IMR-90 (cell line): Measurements from ENCODE around the gene NPHP4. TPM values are rescaled to one million over a fixed set of nuclear protein-coding genes. Genes with fewer than 3 reads are reported as not detected.
A peak's percentile ranks its signal among the peaks of the same experiment; 100 is the strongest.

Experiments used
- ATAC-seq: fragments of 200-7000 bp; cut with Tn5 transposase; 2 replicates; pipeline ENCODE4 v1.9.1; 2020; ENCODE audit warnings: low read depth, mild to moderate bottlenecking, moderate library complexity
- BruUV-seq: library from RNA; stranded (reverse); fragments of 400-500 nt; replicated peaks from 2 replicates; lab custom pipeline; 2021; lab: Mats Ljungman, UMichigan
- CTCF ChIA-PET: fragments of 300-600 bp; formaldehyde crosslinking; extraction: SDS; loops from one replicate; lab custom pipeline; 2021; ENCODE audit warnings: antibody characterized with exemption; lab: Yijun Ruan, JAX
- POLR2A ChIA-PET: fragments of 300-600 bp; sonication (Branson Sonifier 250); formaldehyde crosslinking; loops from one replicate; lab custom pipeline; 2022; ENCODE audit warnings: antibody characterized with exemption; ENCODE audit not compliant: unreplicated experiment; lab: Charles Lee
- DNase-seq: peaks from one replicate; pipeline ENCODE4 v3.0.0; 2013
- H2AFZ ChIP-seq: replicated peaks from 2 replicates; pipeline ENCODE3; 2013; ENCODE audit warnings: low read length, mild to moderate bottlenecking; ENCODE audit not compliant: poor library complexity
- H2AK5ac ChIP-seq: 2 replicates; pipeline ENCODE4 v1.6.1; 2013; ENCODE audit warnings: low read depth, low read length, inconsistent platforms
- H2AK9ac ChIP-seq: replicated peaks from 2 replicates; pipeline ENCODE3; 2013; ENCODE audit warnings: mild to moderate bottlenecking, low read depth, low read length, moderate library complexity; ENCODE audit not compliant: poor library complexity
- H2BK120ac ChIP-seq: 2 replicates; pipeline ENCODE4 v1.6.1; 2013; ENCODE audit warnings: low read depth, low read length, inconsistent platforms
- H2BK15ac ChIP-seq: 3 replicates; pipeline ENCODE4 v1.6.1; 2013; ENCODE audit warnings: low read depth, low read length, inconsistent platforms
- H2BK20ac ChIP-seq: 2 replicates; pipeline ENCODE4 v1.6.1; 2013; ENCODE audit warnings: low read depth, mild to moderate bottlenecking, inconsistent platforms, low read length, moderate library complexity
- H2BK5ac ChIP-seq: 2 replicates; pipeline ENCODE4 v1.6.1; 2013; ENCODE audit warnings: mild to moderate bottlenecking, low read depth, low read length, inconsistent platforms; ENCODE audit not compliant: poor library complexity, severe bottlenecking
- H3K14ac ChIP-seq: replicated peaks from 2 replicates; pipeline ENCODE4 v1.6.1; 2013; ENCODE audit warnings: low read depth, low read length, inconsistent platforms
- H3K18ac ChIP-seq: 2 replicates; pipeline ENCODE4 v1.6.1; 2013; ENCODE audit warnings: low read depth, low read length, control low read depth
- H3K23ac ChIP-seq: 2 replicates; pipeline ENCODE4 v1.6.1; 2013; ENCODE audit warnings: low read depth, low read length, inconsistent platforms
- H3K27ac ChIP-seq: 2 replicates; pipeline ENCODE4 v1.5.1; 2013; ENCODE audit warnings: mild to moderate bottlenecking, control low read depth, low read length; ENCODE audit not compliant: insufficient read depth
- H3K27me3 ChIP-seq: 2 replicates; pipeline ENCODE4 v1.6.1; 2013; ENCODE audit warnings: low read length; ENCODE audit not compliant: control insufficient read depth, insufficient read depth
- H3K36me3 ChIP-seq: 2 replicates; pipeline ENCODE4 v1.6.1; 2013; ENCODE audit warnings: low read length, mixed read lengths; ENCODE audit not compliant: control insufficient read depth, insufficient read depth
- H3K4ac ChIP-seq: 2 replicates; pipeline ENCODE4 v1.6.1; 2013; ENCODE audit warnings: low read depth, low read length, inconsistent platforms
- H3K4me1 ChIP-seq: 2 replicates; pipeline ENCODE4 v1.6.1; 2013; ENCODE audit warnings: low read length, mixed read lengths; ENCODE audit not compliant: control insufficient read depth, insufficient read depth
- H3K4me2 ChIP-seq: 2 replicates; pipeline ENCODE4 v1.6.1; 2013; ENCODE audit warnings: low read depth, mild to moderate bottlenecking, control low read depth, low read length, moderate library complexity
- H3K4me3 ChIP-seq: 2 replicates; pipeline ENCODE4 v1.5.1; 2013; ENCODE audit warnings: low read depth, mild to moderate bottlenecking, control low read depth, low read length, moderate library complexity; ENCODE audit not compliant: insufficient read depth
- H3K56ac ChIP-seq: 2 replicates; pipeline ENCODE4 v1.6.1; 2013; ENCODE audit warnings: low read length, inconsistent platforms; ENCODE audit not compliant: insufficient read depth; ENCODE audit errors: extremely low read depth
- H3K79me1 ChIP-seq, 2 experiments: 2 replicates each; pipeline ENCODE4 v1.6.1; 2013; ENCODE audit warnings: low read length in 2 of 2, inconsistent platforms in 1 of 2, low read depth in 1 of 2
- H3K9ac ChIP-seq: 2 replicates; pipeline ENCODE4 v1.6.1; 2013; ENCODE audit warnings: low read depth, low read length, control low read depth
- H3K9me1 ChIP-seq: 2 replicates; pipeline ENCODE4 v1.6.1; 2013; ENCODE audit warnings: low read length, inconsistent platforms; ENCODE audit not compliant: insufficient read depth
- H3K9me3 ChIP-seq: 2 replicates; pipeline ENCODE4 v1.6.1; 2013; ENCODE audit warnings: low read length; ENCODE audit not compliant: control insufficient read depth, insufficient read depth
- H4K20me1 ChIP-seq: 2 replicates; pipeline ENCODE4 v1.6.1; 2013; ENCODE audit warnings: low read length, inconsistent platforms; ENCODE audit not compliant: insufficient read depth
- H4K5ac ChIP-seq: 2 replicates; pipeline ENCODE4 v1.6.1; 2013; ENCODE audit warnings: mild to moderate bottlenecking, low read depth, low read length, control low read depth
- H4K8ac ChIP-seq, 2 experiments: 2 replicates each; pipeline ENCODE4 v1.6.1; 2013; ENCODE audit warnings: low read depth in 2 of 2, low read length in 2 of 2, control low read depth in 1 of 2, inconsistent platforms in 1 of 2
- H4K91ac ChIP-seq: 2 replicates; pipeline ENCODE4 v1.6.1; 2013; ENCODE audit warnings: low read depth, low read length, inconsistent platforms; ENCODE audit not compliant: insufficient read depth
- RFX5 ChIP-seq: IDR thresholded peaks from 2 replicates; pipeline ENCODE4 v1.8.0; 2012; ENCODE audit warnings: low read depth, mild to moderate bottlenecking, low read length, moderate library complexity
- WGBS, 2 experiments: methylation state at CpG; one replicate each; pipeline versions ENCODE4 v1.1.5 to v1.1.7; 2013; ENCODE audit warnings: missing lambda C conversion rate in 2 of 2; ENCODE audit not compliant: insufficient read length in 1 of 2; ENCODE audit errors: extremely low coverage in 2 of 2; 5-methylcytosine and 5-hydroxymethylcytosine counted together
- dilution Hi-C: fragments of 300-500 bp; cut with HindIII; formaldehyde crosslinking; loops from one replicate; pipeline ENCODE4 v1.14.3; 2018; ENCODE audit warnings: low sequenced_read_pairs; ENCODE audit not compliant: unreplicated experiment
- in situ Hi-C: fragments of 300-500 bp; cut with MboI; formaldehyde crosslinking; loops from 3 replicates; pipeline ENCODE4 v1.14.3; 2019; ENCODE audit warnings: low sequenced_read_pairs, inconsistent platforms, mixed read lengths
- intact Hi-C: fragments of 100-400 bp; cut with micrococcal nuclease; formaldehyde crosslinking; loops from 2 replicates; pipeline ENCODE4 v1.10.0; 2022
- polyA plus RNA-seq, 3 experiments: library from polyadenylated mRNA; depleted of rRNA; stranded (reverse); fragments of >200 nt; gene quantifications; 2 replicates each; pipeline ENCODE4 v1.2.3, GENCODE V29; 2012; ENCODE audit warnings: low replicate concordance in 1 of 3
- total RNA-seq: library from RNA; depleted of rRNA; stranded (reverse); fragments of >200 nt; gene quantifications from 2 replicates; pipeline ENCODE4 v1.2.3, GENCODE V29; 2012
- TF ChIP-seq, protein P1 (sequence below): conservative IDR thresholded peaks from 2 replicates; pipeline ENCODE4 v1.5.1; 2012; ENCODE audit warnings: mild to moderate bottlenecking, low read depth, low read length, improper control_type of control experiment

NPHP4 gene
- total and polyA plus RNA-seq, 2 of the 4 experiments (the other 2 are of a cell fraction) = 2.0 to 5.5 TPM

DNA sequence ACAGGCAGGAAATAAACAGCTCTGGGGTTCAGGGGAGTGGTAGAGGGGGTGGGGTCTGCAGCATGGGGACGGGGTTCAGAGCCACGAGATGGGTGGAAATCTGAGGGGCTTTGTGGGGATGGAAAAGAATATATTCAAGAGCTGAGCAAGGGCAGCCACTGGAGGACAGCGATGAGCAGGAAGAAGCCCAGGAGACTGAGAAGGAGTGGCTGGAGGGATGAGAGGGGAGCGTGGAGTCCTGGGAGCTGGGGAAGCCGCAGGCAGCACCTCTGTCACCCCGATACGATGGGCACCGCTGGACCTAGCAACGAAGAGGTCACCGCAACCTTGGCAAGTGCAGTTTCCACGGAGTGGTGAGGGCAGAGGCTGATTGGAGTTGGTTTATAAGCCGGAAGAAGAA, 43.5 kb upstream of the NPHP4 start:
- H3K27me3 ChIP-seq = peaks cover 5% of the 10 kb centered on the region; the same call in 1 of the 2 replicates
- no peak for DNase-seq
- no peak overlapping the region for H3K27ac ChIP-seq
- H4K91ac ChIP-seq = no peak overlapping the region
- ChIA-PET POLR2A (no interaction called here), CTCF (no interaction called here)
- intact Hi-C loops (no loop called here), dilution Hi-C loops (no loop called here), in situ Hi-C loops (no loop called here)
- H3K18ac ChIP-seq = no peak overlapping the region
- H4K20me1 ChIP-seq = no peaks in the 10 kb centered on the region
- no peak overlapping the region for H3K23ac ChIP-seq
- H3K4me1 ChIP-seq = no peaks in the 10 kb centered on the region
- H3K14ac ChIP-seq = no peak overlapping the region
- H2AK9ac ChIP-seq = no peak overlapping the region
- H3K79me1 ChIP-seq = no peaks in the 10 kb centered on the region
- no peak overlapping the region for H3K4me3 ChIP-seq
- no peak overlapping the region for H2BK120ac ChIP-seq
- no peak overlapping the region for H3K56ac ChIP-seq
- WGBS, 2 experiments = 40% methylated on average over 4 of the region's 12 CpGs; no CpG with 5 or more reads in 1 of the 2 experiments
- ATAC-seq = no peak
- H4K8ac ChIP-seq = no peak overlapping the region
- H2AK5ac ChIP-seq = no peak overlapping the region
- no peak overlapping the region for H2BK20ac ChIP-seq
- H4K5ac ChIP-seq = no peak overlapping the region
- H3K36me3 ChIP-seq = no peaks in the 10 kb centered on the region
- TF ChIP-seq, protein P1, sequence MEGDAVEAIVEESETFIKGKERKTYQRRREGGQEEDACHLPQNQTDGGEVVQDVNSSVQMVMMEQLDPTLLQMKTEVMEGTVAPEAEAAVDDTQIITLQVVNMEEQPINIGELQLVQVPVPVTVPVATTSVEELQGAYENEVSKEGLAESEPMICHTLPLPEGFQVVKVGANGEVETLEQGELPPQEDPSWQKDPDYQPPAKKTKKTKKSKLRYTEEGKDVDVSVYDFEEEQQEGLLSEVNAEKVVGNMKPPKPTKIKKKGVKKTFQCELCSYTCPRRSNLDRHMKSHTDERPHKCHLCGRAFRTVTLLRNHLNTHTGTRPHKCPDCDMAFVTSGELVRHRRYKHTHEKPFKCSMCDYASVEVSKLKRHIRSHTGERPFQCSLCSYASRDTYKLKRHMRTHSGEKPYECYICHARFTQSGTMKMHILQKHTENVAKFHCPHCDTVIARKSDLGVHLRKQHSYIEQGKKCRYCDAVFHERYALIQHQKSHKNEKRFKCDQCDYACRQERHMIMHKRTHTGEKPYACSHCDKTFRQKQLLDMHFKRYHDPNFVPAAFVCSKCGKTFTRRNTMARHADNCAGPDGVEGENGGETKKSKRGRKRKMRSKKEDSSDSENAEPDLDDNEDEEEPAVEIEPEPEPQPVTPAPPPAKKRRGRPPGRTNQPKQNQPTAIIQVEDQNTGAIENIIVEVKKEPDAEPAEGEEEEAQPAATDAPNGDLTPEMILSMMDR = 0 out of 2 replicates have a peak, but pooled peaks have one; percentile 4
- no peak for TF ChIP-seq RFX5
- no peaks in the 10 kb centered on the region for H3K9me3 ChIP-seq
- no peak overlapping the region for H3K4ac ChIP-seq
- no peak overlapping the region for H3K4me2 ChIP-seq
- BruUV-seq = no TSS peak
- H2AFZ ChIP-seq = no peak overlapping the region
- peaks cover 4% of the 10 kb centered on the region for H3K9me1 ChIP-seq
- H2BK5ac ChIP-seq = no peak overlapping the region
- no peak overlapping the region for H3K9ac ChIP-seq
- H2BK15ac ChIP-seq = no peak overlapping the region
